ENCODE results near the gene UBE2S. TPM values are rescaled to one million over a fixed set of nuclear protein-coding genes. Genes with fewer than 3 reads are reported as not detected.

The UBE2S gene
- total and polyA plus RNA-seq, 2 of the 8 experiments (the other 6 are each of a cell fraction or from before 2014, with no cell fraction given), result 398 to 530 TPM

DNA sequence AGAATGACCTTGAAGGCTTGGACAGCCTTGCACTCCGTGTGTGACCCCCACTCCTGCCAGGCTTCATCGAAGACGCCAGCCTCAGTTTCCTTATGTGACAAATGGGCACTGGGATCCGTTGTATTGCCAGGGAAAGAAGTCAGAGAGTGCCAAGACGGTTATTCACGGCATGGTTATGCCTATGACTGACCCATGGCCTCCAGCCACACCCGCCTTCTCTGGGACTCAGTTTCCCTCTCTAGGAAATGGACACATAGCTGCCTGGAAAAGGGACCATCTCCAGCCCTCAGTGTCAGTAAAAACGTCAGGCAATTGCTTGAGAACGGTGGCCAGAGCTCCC is 915 bp upstream of the UBE2S start:
- Histone ChIP-seq H3K9ac (replicated peaks in 1 of 4; ENCODE audit: extremely low read depth in 1 of 4, low read depth in 3 of 4, low read length in 3 of 4) (peak overlapping the region in 3 of 4 experiments; percentile 57 to 86 (median 72); a peak in 6 of 7 replicates), H3K23ac (ENCODE audit: insufficient read length) (no peak overlapping the region), H3K9me3 (ENCODE audit: insufficient read depth in 2 of 2, low read depth in 1 of 2, low read length in 1 of 2) (no peaks in the 10 kb centered on the region; a peak in 1 of 4 replicates), H3K79me1 (ENCODE audit: low read depth, low read length) (peaks cover 15% of the 10 kb centered on the region), H3K4me2 (ENCODE audit: insufficient read depth in 1 of 2, low read depth in 2 of 2, low read length in 2 of 2) (peak overlapping the region; percentile 52 to 99), H2AK5ac (ENCODE audit: low read depth, low read length) (peak overlapping the region; percentile 95), H3K4ac (replicated peaks; ENCODE audit: insufficient read length, low read depth, low read length) (peak overlapping the region; percentile 94), H3K56ac (replicated peaks; ENCODE audit: insufficient read length, low read depth, low read length) (peak overlapping the region; percentile 13), H2AFZ (ENCODE audit: low read length) (peak overlapping the region; percentile 75; the same call in 1 of the 2 replicates), H2BK120ac (replicated peaks; ENCODE audit: low read depth, low read length) (peak overlapping the region; percentile 93), H4K91ac (replicated peaks; ENCODE audit: insufficient read length, low read length) (peak overlapping the region; percentile 100), H3K14ac (ENCODE audit: insufficient read length) (no peak overlapping the region), H2BK5ac (ENCODE audit: low read depth, low read length) (peak overlapping the region; percentile 97), H3K18ac (ENCODE audit: extremely low read depth, low read length) (peak overlapping the region; percentile 99), H3K4me1 (replicated peaks in 1 of 4; ENCODE audit: control insufficient read depth in 3 of 4, insufficient read depth in 4 of 4, low read length in 3 of 4) (peaks cover 0 to 20% (median 13%) of the 10 kb centered on the region in 4 experiments; a peak in 6 of 7 replicates), H3K36me3 (ENCODE audit: control insufficient read depth in 2 of 4, insufficient read depth in 4 of 4, low read length in 3 of 4) (peaks cover 12 to 32% (median 23%) of the 10 kb centered on the region in 4 experiments), H2BK12ac (ENCODE audit: low read depth, low read length) (peak overlapping the region; percentile 64), H2BK20ac (ENCODE audit: low read length) (peak overlapping the region; percentile 92; the same call in 1 of the 2 replicates), H3K27ac (ENCODE audit: low read depth, low read length) (peak overlapping the region; percentile 86), H3K27me3 (replicated peaks in 1 of 4; ENCODE audit: control insufficient read depth in 3 of 4, extremely low read depth in 1 of 4, insufficient read depth in 3 of 4, low read length in 3 of 4) (peaks cover 0 to 4% (median 1%) of the 10 kb centered on the region in 4 experiments; a peak in 2 of 7 replicates), H4K5ac (ENCODE audit: insufficient read length, low read depth, low read length) (peak overlapping the region; percentile 98), H4K20me1 (replicated peaks in 1 of 2; ENCODE audit: control insufficient read depth in 1 of 2, insufficient read depth in 2 of 2, low read length in 2 of 2) (peaks cover 21 to 23% of the 10 kb centered on the region in 2 experiments), H3K4me3 (ENCODE audit: extremely low read depth in 1 of 4, insufficient read depth in 2 of 4, low read depth in 3 of 4, low read length in 4 of 4) (peak overlapping the region in 3 of 4 experiments; percentile 23 to 40 (median 27); a peak in 4 of 8 replicates), H3K23me2 (ENCODE audit: low read depth, low read length) (peaks cover 13% of the 10 kb centered on the region), H3K79me2 (ENCODE audit: control insufficient read depth in 1 of 2, insufficient read depth in 2 of 2, low read length in 2 of 2) (peaks cover 12 to 29% of the 10 kb centered on the region in 2 experiments), H2BK15ac (ENCODE audit: low read length) (peak overlapping the region; percentile 98), H4K8ac (ENCODE audit: extremely low read depth, insufficient read depth, low read length) (peak overlapping the region; percentile 97; the same call in 1 of the 2 replicates)
- no peak for FAIRE-seq
- WGBS, 2 experiments (ENCODE audit: extremely low coverage in 1 of 2, insufficient coverage in 1 of 2, insufficient read length in 1 of 2, insufficient replicate concordance in 2 of 2, low coverage in 1 of 2, low lambda C conversion rate in 2 of 2, missing lambda C conversion rate in 1 of 2), result 74% methylated on average over 9 of the region's 9 CpGs; no CpG with 5 or more reads in 1 of the 2 experiments
- DNase-seq (ENCODE audit: low read depth in 1 of 2, low spot score in 2 of 2), result no peak
- CTCF ChIA-PET (ENCODE audit: partially characterized antibody), result interaction anchor here (0.6 to 2.1 kb wide), 4 partner anchors 10 to 95 kb away, joined by 3 to 7 read pairs (median 6); no protein-coding TSS in a partner anchor
- POLR2A ChIA-PET (ENCODE audit: partially characterized antibody), result interaction anchor here (0.7 to 34.6 kb wide), 12 partner anchors 10 to 517 kb away, joined by 3 to 874 read pairs (median 4); partner anchors contain the start of genes HSPBP1, RPL28, TMEM238 and UBE2S
- TF ChIP-seq EGR1 (IDR thresholded peaks at IDR 0.05; ENCODE audit: borderline replicate concordance, low read depth, low read length) (no peak), FOSL1 (IDR thresholded peaks at IDR 0.05; ENCODE audit: insufficient read depth, low read depth, low read length) (no peak), MAFK (IDR thresholded peaks at IDR 0.05; ENCODE audit: low read depth, low read length) (no peak), SP2 (IDR thresholded peaks at IDR 0.05; ENCODE audit: low read length) (no peak), TAF1 (IDR thresholded peaks at IDR 0.05; ENCODE audit: low read depth, low read length) (no peak), KDM4A (IDR thresholded peaks at IDR 0.05; ENCODE audit: low read depth, low read length, severe bottlenecking) (peak; percentile 13), E2F6 (IDR thresholded peaks at IDR 0.05) (no peak), KDM1A (IDR thresholded peaks at IDR 0.05; ENCODE audit: borderline replicate concordance, low read length) (peak; percentile 60; the same call in 1 of the 2 replicates)

All from H1 (cell line).